Hematopoietic multipotent progenitor cell treated with erythropoietin and hydrocortisone succinate and interleukin-3 and kit ligand, for 4 days (in vitro differentiated cells): ENCODE results near the gene TMEM59L.
"Not testable (repeated sequence)": the region's sequence is repeated elsewhere in the genome, so short reads cannot be mapped to it uniquely, and the experiment has no call there.

Experiments
- DNase-seq: peaks from one replicate; pipeline ENCODE4 v3.0.0-alpha.2; 2015

TMEM59L gene

GRCh38 chr19:18594096-18594823, 18.4 kb upstream of the TMEM59L start:
- peak; percentile 87 for DNase-seq

DNA sequence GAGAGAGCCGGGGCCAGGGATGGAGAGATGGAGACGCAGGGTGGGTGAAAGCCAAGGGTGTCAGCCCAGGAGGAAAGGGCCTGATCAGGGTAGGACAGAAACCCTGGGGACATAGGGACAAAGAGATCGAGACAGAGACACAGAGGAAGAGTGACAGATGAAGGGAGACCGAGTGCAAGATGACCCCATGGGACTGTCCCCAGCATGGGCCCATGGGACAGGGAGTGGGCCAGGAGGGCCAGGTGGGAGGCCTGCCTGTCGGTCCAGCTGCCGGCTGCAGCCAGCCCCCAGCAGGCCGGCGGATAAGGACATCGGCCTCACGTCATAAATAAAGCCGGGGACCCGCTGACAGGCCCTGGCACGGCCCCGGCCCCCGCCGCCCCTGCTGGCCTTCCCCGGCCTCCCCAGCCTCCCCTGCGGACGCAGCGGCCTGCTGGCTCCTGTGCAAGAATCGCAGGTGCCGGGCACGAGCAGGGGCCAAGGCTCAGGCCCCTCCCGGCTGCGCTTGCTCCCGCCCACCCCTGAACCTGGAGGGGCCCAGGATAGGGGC, 17.8 kb upstream of the TMEM59L start:
- no peak for DNase-seq

DNA sequence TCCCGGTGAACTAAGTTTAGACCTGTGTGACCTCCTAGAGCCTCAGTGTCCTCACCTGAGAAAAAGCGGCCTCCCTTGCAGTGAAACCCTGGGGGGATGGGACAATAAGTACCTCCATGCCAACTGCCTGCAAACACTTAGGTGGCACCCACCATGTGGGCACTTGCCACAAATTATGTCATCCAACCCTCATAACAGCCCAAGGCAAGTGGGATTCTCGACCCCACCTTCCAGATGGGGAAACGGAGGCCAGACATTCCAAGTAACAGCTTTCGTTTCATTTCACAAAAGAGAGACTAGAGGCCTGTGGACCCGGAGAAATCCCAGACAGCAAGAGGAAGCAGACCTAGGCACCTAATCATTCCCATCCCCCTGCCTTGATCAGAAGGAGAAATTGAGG, 17.2 kb upstream of the TMEM59L start:
- DNase-seq, result no peak

DNA sequence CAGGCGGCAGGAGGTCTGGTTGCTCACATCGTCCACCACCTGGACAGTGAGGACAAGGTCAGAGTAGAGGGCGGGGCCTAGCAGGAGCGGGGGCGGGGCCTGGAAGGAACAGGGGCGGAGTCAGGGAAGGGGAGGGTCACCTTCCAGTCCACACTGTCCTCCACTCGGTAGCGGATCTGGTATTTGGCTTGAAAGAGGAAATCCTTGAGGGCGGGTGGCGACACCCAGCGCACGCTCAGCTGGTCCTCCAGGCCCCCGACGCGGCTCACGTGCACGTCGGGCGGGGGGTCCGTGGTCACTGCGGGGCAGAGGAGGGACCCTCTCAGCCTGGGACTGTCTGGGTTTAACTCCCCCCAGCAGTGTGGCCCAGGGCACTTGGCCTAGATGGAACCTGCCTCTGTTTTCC, 15.9 kb upstream of the TMEM59L start:
- peak; percentile 82 for DNase-seq

- DNase-seq, result no peak
Measured at GRCh38 chr19:18597809-18598660, 14.6 kb upstream of the TMEM59L start.

DNA sequence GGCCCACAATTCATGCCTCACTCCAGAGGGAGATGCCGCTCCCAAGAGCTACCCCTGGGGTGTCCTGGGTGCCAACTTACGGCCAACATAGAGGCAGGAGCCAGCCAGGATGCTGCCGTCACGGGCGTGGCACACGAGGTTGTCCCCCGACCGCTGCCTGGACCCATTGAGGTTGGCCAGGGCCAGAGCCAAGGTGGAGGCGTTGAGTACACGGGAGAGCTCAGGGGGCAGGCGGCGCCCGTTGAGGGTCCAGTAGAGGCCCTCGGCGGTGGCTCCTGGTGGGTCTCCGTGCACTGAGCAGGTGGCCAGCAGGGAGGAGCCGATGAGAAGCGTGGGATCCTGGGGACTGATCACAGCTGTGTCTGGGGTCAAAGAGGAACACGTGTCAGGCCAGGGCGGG, 13.2 kb upstream of the TMEM59L start:
- DNase-seq, result no peak

GRCh38 chr19:18600692-18601397, 11.8 kb upstream of the TMEM59L start:
- DNase-seq, result not testable (repeated sequence)

GRCh38 chr19:18601875-18602274, 10.8 kb upstream of the TMEM59L start:
- no peak for DNase-seq

DNA sequence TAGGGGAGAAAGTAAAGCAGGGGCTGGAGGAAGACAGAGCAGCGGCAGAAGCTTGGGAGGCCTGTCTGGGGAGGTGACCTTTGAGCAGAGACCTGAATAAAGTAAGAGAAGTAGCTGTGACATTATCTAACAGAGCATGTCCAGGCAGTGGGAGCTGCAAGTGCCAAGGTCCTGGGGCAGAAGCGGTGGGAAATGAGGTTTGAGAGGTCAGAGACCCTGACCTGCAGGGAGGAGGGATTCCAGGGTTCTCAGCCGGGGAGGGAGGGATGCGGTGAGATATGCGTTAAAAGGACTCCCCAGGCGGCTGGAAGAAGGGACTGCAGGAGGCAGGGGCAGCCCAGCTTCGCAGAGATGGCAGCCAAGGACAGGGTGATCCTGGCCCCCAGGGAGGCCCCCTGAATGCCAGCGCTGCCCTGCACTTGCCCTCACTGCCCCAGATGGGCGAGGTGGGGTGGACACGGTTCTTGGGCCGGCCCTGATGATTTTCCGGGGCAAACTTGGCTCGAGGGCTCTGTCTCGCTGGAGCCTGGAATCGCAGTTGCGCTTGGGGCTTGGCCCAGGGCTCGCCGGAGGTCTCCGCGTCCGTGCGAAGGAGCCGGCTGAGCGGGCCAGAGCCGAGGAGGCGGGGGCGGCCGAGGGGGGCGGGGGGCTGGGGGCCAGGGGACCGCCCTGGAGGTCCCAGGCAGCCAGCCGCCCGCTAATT, 9.3 kb upstream of the TMEM59L start:
- peak; percentile 69 for DNase-seq

GRCh38 chr19:18603958-18604819, 8.5 kb upstream of the TMEM59L start:
- no peak for DNase-seq

- no peak for DNase-seq
Measured at GRCh38 chr19:18604820-18605159, 7.9 kb upstream of the TMEM59L start.

GRCh38 chr19:18605196-18605545, 7.5 kb upstream of the TMEM59L start:
- no peak for DNase-seq

GRCh38 chr19:18605546-18606280, 7.0 kb upstream of the TMEM59L start:
- no peak for DNase-seq

- DNase-seq, result no peak
Measured at GRCh38 chr19:18606281-18607225, 6.1 kb upstream of the TMEM59L start, which contains the start of gene CRLF1. Gene CRLF1, minus strand, starts transcription at chr19:18606799. Its CDS starts 143 bp downstream, at chr19:18606656.

- no peak for DNase-seq
Measured at GRCh38 chr19:18607226-18608101, 5.2 kb upstream of the TMEM59L start.

- no peak for DNase-seq
Measured at GRCh38 chr19:18608102-18608804, 4.4 kb upstream of the TMEM59L start.

- DNase-seq, result no peak
Measured at GRCh38 chr19:18608805-18609716, 3.6 kb upstream of the TMEM59L start.
